GM12875 (cell line): ENCODE data around the gene PVALEF.

ENCODE experiments used
- H3K4me3 ChIP-seq: one replicate; pipeline ENCODE4 v1.5.1; 2011; ENCODE audit warnings: low read depth, low read length, control low read depth
- CTCF ChIP-seq: IDR thresholded peaks from 2 replicates; pipeline ENCODE4 v1.5.1; 2011; ENCODE audit warnings: low read depth, mild to moderate bottlenecking, control low read depth, inconsistent platforms, low read length, moderate library complexity, borderline replicate concordance; ENCODE audit not compliant: insufficient read depth

The PVALEF gene

GRCh38 chr17:81191116-81191515, 25.8 kb downstream of the PVALEF start:
- no peak overlapping the region for H3K4me3 ChIP-seq
- TF ChIP-seq CTCF: no peak

GRCh38 chr17:81191646-81192045, 26.3 kb downstream of the PVALEF start:
- no peak for TF ChIP-seq CTCF
- H3K4me3 ChIP-seq: no peak overlapping the region

- TF ChIP-seq CTCF: no peak
- no peak overlapping the region for H3K4me3 ChIP-seq
Observed at GRCh38 chr17:81192386-81193050, 27.2 kb downstream of the PVALEF start.

GRCh38 chr17:81193051-81193410, 27.7 kb downstream of the PVALEF start:
- TF ChIP-seq CTCF: no peak
- no peak overlapping the region for H3K4me3 ChIP-seq

GRCh38 chr17:81193470-81194224, 28.3 kb downstream of the PVALEF start:
- no peak for TF ChIP-seq CTCF
- H3K4me3 ChIP-seq: no peak overlapping the region

GRCh38 chr17:81194225-81194760, 29.0 kb downstream of the PVALEF start:
- TF ChIP-seq CTCF: no peak
- H3K4me3 ChIP-seq: no peak overlapping the region
